IMR-90 (cell line): ENCODE measurements around the gene GK. TPM values are rescaled to one million over a fixed set of nuclear protein-coding genes. Genes with fewer than 3 reads are reported as not detected.
A peak's percentile ranks its signal among the peaks of the same experiment; 100 is the strongest.

Source experiments
- ATAC-seq: fragments of 200-7000 bp; cut with Tn5 transposase; 2 replicates; pipeline ENCODE4 v1.9.1; 2020; ENCODE audit warnings: low read depth, mild to moderate bottlenecking, moderate library complexity
- BruUV-seq: library from RNA; stranded (reverse); fragments of 400-500 nt; replicated peaks from 2 replicates; lab custom pipeline; 2021; lab: Mats Ljungman, UMichigan
- CTCF ChIA-PET: fragments of 300-600 bp; formaldehyde crosslinking; extraction: SDS; loops from one replicate; lab custom pipeline; 2021; ENCODE audit warnings: antibody characterized with exemption; lab: Yijun Ruan, JAX
- POLR2A ChIA-PET: fragments of 300-600 bp; sonication (Branson Sonifier 250); formaldehyde crosslinking; loops from one replicate; lab custom pipeline; 2022; ENCODE audit warnings: antibody characterized with exemption; ENCODE audit not compliant: unreplicated experiment; lab: Charles Lee
- DNase-seq: peaks from one replicate; pipeline ENCODE4 v3.0.0; 2013
- H2AFZ ChIP-seq: replicated peaks from 2 replicates; pipeline ENCODE3; 2013; ENCODE audit warnings: low read length, mild to moderate bottlenecking; ENCODE audit not compliant: poor library complexity
- H2AK5ac ChIP-seq: 2 replicates; pipeline ENCODE4 v1.6.1; 2013; ENCODE audit warnings: low read depth, low read length, inconsistent platforms
- H2AK9ac ChIP-seq: replicated peaks from 2 replicates; pipeline ENCODE3; 2013; ENCODE audit warnings: mild to moderate bottlenecking, low read depth, low read length, moderate library complexity; ENCODE audit not compliant: poor library complexity
- H2BK120ac ChIP-seq: 2 replicates; pipeline ENCODE4 v1.6.1; 2013; ENCODE audit warnings: low read depth, low read length, inconsistent platforms
- H2BK15ac ChIP-seq: 3 replicates; pipeline ENCODE4 v1.6.1; 2013; ENCODE audit warnings: low read depth, low read length, inconsistent platforms
- H2BK20ac ChIP-seq: 2 replicates; pipeline ENCODE4 v1.6.1; 2013; ENCODE audit warnings: low read depth, mild to moderate bottlenecking, inconsistent platforms, low read length, moderate library complexity
- H2BK5ac ChIP-seq: 2 replicates; pipeline ENCODE4 v1.6.1; 2013; ENCODE audit warnings: mild to moderate bottlenecking, low read depth, low read length, inconsistent platforms; ENCODE audit not compliant: poor library complexity, severe bottlenecking
- H3K14ac ChIP-seq: replicated peaks from 2 replicates; pipeline ENCODE4 v1.6.1; 2013; ENCODE audit warnings: low read depth, low read length, inconsistent platforms
- H3K18ac ChIP-seq: 2 replicates; pipeline ENCODE4 v1.6.1; 2013; ENCODE audit warnings: low read depth, low read length, control low read depth
- H3K23ac ChIP-seq: 2 replicates; pipeline ENCODE4 v1.6.1; 2013; ENCODE audit warnings: low read depth, low read length, inconsistent platforms
- H3K27ac ChIP-seq: 2 replicates; pipeline ENCODE4 v1.5.1; 2013; ENCODE audit warnings: mild to moderate bottlenecking, control low read depth, low read length; ENCODE audit not compliant: insufficient read depth
- H3K27me3 ChIP-seq: 2 replicates; pipeline ENCODE4 v1.6.1; 2013; ENCODE audit warnings: low read length; ENCODE audit not compliant: control insufficient read depth, insufficient read depth
- H3K36me3 ChIP-seq: 2 replicates; pipeline ENCODE4 v1.6.1; 2013; ENCODE audit warnings: low read length, mixed read lengths; ENCODE audit not compliant: control insufficient read depth, insufficient read depth
- H3K4ac ChIP-seq: 2 replicates; pipeline ENCODE4 v1.6.1; 2013; ENCODE audit warnings: low read depth, low read length, inconsistent platforms
- H3K4me1 ChIP-seq: 2 replicates; pipeline ENCODE4 v1.6.1; 2013; ENCODE audit warnings: low read length, mixed read lengths; ENCODE audit not compliant: control insufficient read depth, insufficient read depth
- H3K4me2 ChIP-seq: 2 replicates; pipeline ENCODE4 v1.6.1; 2013; ENCODE audit warnings: low read depth, mild to moderate bottlenecking, control low read depth, low read length, moderate library complexity
- H3K4me3 ChIP-seq: 2 replicates; pipeline ENCODE4 v1.5.1; 2013; ENCODE audit warnings: low read depth, mild to moderate bottlenecking, control low read depth, low read length, moderate library complexity; ENCODE audit not compliant: insufficient read depth
- H3K56ac ChIP-seq: 2 replicates; pipeline ENCODE4 v1.6.1; 2013; ENCODE audit warnings: low read length, inconsistent platforms; ENCODE audit not compliant: insufficient read depth; ENCODE audit errors: extremely low read depth
- H3K79me1 ChIP-seq, 2 experiments: 2 replicates each; pipeline ENCODE4 v1.6.1; 2013; ENCODE audit warnings: low read length in 2 of 2, inconsistent platforms in 1 of 2, low read depth in 1 of 2
- H3K9ac ChIP-seq: 2 replicates; pipeline ENCODE4 v1.6.1; 2013; ENCODE audit warnings: low read depth, low read length, control low read depth
- H3K9me1 ChIP-seq: 2 replicates; pipeline ENCODE4 v1.6.1; 2013; ENCODE audit warnings: low read length, inconsistent platforms; ENCODE audit not compliant: insufficient read depth
- H3K9me3 ChIP-seq: 2 replicates; pipeline ENCODE4 v1.6.1; 2013; ENCODE audit warnings: low read length; ENCODE audit not compliant: control insufficient read depth, insufficient read depth
- H4K20me1 ChIP-seq: 2 replicates; pipeline ENCODE4 v1.6.1; 2013; ENCODE audit warnings: low read length, inconsistent platforms; ENCODE audit not compliant: insufficient read depth
- H4K5ac ChIP-seq: 2 replicates; pipeline ENCODE4 v1.6.1; 2013; ENCODE audit warnings: mild to moderate bottlenecking, low read depth, low read length, control low read depth
- H4K8ac ChIP-seq, 2 experiments: 2 replicates each; pipeline ENCODE4 v1.6.1; 2013; ENCODE audit warnings: low read depth in 2 of 2, low read length in 2 of 2, control low read depth in 1 of 2, inconsistent platforms in 1 of 2
- H4K91ac ChIP-seq: 2 replicates; pipeline ENCODE4 v1.6.1; 2013; ENCODE audit warnings: low read depth, low read length, inconsistent platforms; ENCODE audit not compliant: insufficient read depth
- BHLHE40 ChIP-seq: fragments of 150-350 bp; IDR thresholded peaks from 2 replicates; pipeline ENCODE4 v1.6.1; 2016; ENCODE audit warnings: mild to moderate bottlenecking, low read depth, low read length
- CHD1 ChIP-seq: IDR thresholded peaks from 2 replicates; pipeline ENCODE4 v1.6.1; 2012; ENCODE audit warnings: low read depth, low read length, improper control_type of control experiment
- CTCF ChIP-seq: conservative IDR thresholded peaks from 2 replicates; pipeline ENCODE4 v1.5.1; 2012; ENCODE audit warnings: mild to moderate bottlenecking, low read depth, low read length, improper control_type of control experiment
- ELK1 ChIP-seq: fragments of 150-350 bp; IDR thresholded peaks from 2 replicates; pipeline ENCODE4 v1.6.1; 2016; ENCODE audit warnings: low read depth, mild to moderate bottlenecking, low read length, moderate library complexity, borderline replicate concordance
- FOS ChIP-seq: fragments of 150-350 bp; IDR thresholded peaks from 2 replicates; pipeline ENCODE4 v1.6.1; 2016; ENCODE audit warnings: low read depth, low read length
- MAFK ChIP-seq: IDR thresholded peaks from 2 replicates; pipeline ENCODE4 v1.6.1; 2012; ENCODE audit warnings: low read depth, low read length, improper control_type of control experiment
- MAZ ChIP-seq: IDR thresholded peaks from 2 replicates; pipeline ENCODE4 v1.6.1; 2012; ENCODE audit warnings: low read depth, mild to moderate bottlenecking, low read length, improper control_type of control experiment, moderate library complexity, borderline replicate concordance
- MXI1 ChIP-seq: IDR thresholded peaks from 2 replicates; pipeline ENCODE4 v1.6.1; 2012; ENCODE audit warnings: low read depth, mild to moderate bottlenecking, low read length, moderate library complexity, borderline replicate concordance
- NFE2L2 ChIP-seq: fragments of 150-350 bp; IDR thresholded peaks from 2 replicates; pipeline ENCODE4 v1.6.1; 2016; ENCODE audit warnings: low read depth, mild to moderate bottlenecking, low read length
- POLR2A ChIP-seq: IDR thresholded peaks from 2 replicates; pipeline ENCODE4 v1.6.1; 2012; ENCODE audit warnings: mild to moderate bottlenecking, low read depth, low read length
- RAD21 ChIP-seq: IDR thresholded peaks from 2 replicates; pipeline ENCODE4 v1.6.1; 2012; ENCODE audit warnings: low read length, improper control_type of control experiment
- RCOR1 ChIP-seq: IDR thresholded peaks from 2 replicates; pipeline ENCODE4 v1.6.1; 2012; ENCODE audit warnings: mild to moderate bottlenecking, low read length, improper control_type of control experiment; ENCODE audit not compliant: insufficient replicate concordance
- RFX5 ChIP-seq: IDR thresholded peaks from 2 replicates; pipeline ENCODE4 v1.8.0; 2012; ENCODE audit warnings: low read depth, mild to moderate bottlenecking, low read length, moderate library complexity
- SMC3 ChIP-seq: fragments of 150-350 bp; IDR thresholded peaks from 2 replicates; pipeline ENCODE4 v1.6.1; 2016; ENCODE audit warnings: low read depth, mild to moderate bottlenecking, antibody characterized with exemption, low read length, moderate library complexity
- USF2 ChIP-seq: fragments of 150-350 bp; IDR thresholded peaks from 2 replicates; pipeline ENCODE4 v1.6.1; 2017; ENCODE audit warnings: mild to moderate bottlenecking, antibody characterized with exemption, low read length, low read depth
- WGBS, 2 experiments: methylation state at CpG; one replicate each; pipeline versions ENCODE4 v1.1.5 to v1.1.7; 2013; ENCODE audit warnings: missing lambda C conversion rate in 2 of 2; ENCODE audit not compliant: insufficient read length in 1 of 2; ENCODE audit errors: extremely low coverage in 2 of 2; 5-methylcytosine and 5-hydroxymethylcytosine counted together
- dilution Hi-C: fragments of 300-500 bp; cut with HindIII; formaldehyde crosslinking; loops from one replicate; pipeline ENCODE4 v1.14.3; 2018; ENCODE audit warnings: low sequenced_read_pairs; ENCODE audit not compliant: unreplicated experiment
- in situ Hi-C: fragments of 300-500 bp; cut with MboI; formaldehyde crosslinking; loops from 3 replicates; pipeline ENCODE4 v1.14.3; 2019; ENCODE audit warnings: low sequenced_read_pairs, inconsistent platforms, mixed read lengths
- intact Hi-C: fragments of 100-400 bp; cut with micrococcal nuclease; formaldehyde crosslinking; loops from 2 replicates; pipeline ENCODE4 v1.10.0; 2022
- polyA plus RNA-seq, 3 experiments: library from polyadenylated mRNA; depleted of rRNA; stranded (reverse); fragments of >200 nt; gene quantifications; 2 replicates each; pipeline ENCODE4 v1.2.3, GENCODE V29; 2012; ENCODE audit warnings: low replicate concordance in 1 of 3
- total RNA-seq: library from RNA; depleted of rRNA; stranded (reverse); fragments of >200 nt; gene quantifications from 2 replicates; pipeline ENCODE4 v1.2.3, GENCODE V29; 2012

GK gene
- total and polyA plus RNA-seq, 2 of the 4 experiments (the other 2 are of a cell fraction) = 7.6 to 9.3 TPM

- no TSS peak for BruUV-seq
- H3K27ac ChIP-seq = no peak overlapping the region
- no peak overlapping the region for H3K23ac ChIP-seq
- H3K9ac ChIP-seq = no peak overlapping the region
- peak overlapping the region; percentile 20; the same call in 1 of the 2 replicates for H2BK20ac ChIP-seq
- H3K56ac ChIP-seq = no peak overlapping the region
- H2AFZ ChIP-seq = no peak overlapping the region
- no peak overlapping the region for H2BK5ac ChIP-seq
- H3K9me3 ChIP-seq = no peaks in the 10 kb centered on the region
- ChIA-PET POLR2A (no interaction called here), CTCF (no interaction called here)
- no peaks in the 10 kb centered on the region for H3K4me1 ChIP-seq
- peak overlapping the region; percentile 18 for H4K91ac ChIP-seq
- dilution Hi-C loops = no loop called here
- H2AK5ac ChIP-seq = no peak overlapping the region; the same call in 1 of the 2 replicates
- H3K9me1 ChIP-seq = no peaks in the 10 kb centered on the region
- no peak overlapping the region for H2AK9ac ChIP-seq
- H3K4ac ChIP-seq = peak overlapping the region; percentile 10; the same call in 1 of the 2 replicates
- DNase-seq (no peak), ATAC-seq (no peak)
- in situ Hi-C loops = no loop called here
- H3K27me3 ChIP-seq = no peaks in the 10 kb centered on the region
- H3K14ac ChIP-seq = no peak overlapping the region
- no peak for TF ChIP-seq RAD21
- TF ChIP-seq USF2 = no peak
- TF ChIP-seq RFX5 = no peak
- no peak for TF ChIP-seq MAFK
- TF ChIP-seq MXI1 = no peak
- TF ChIP-seq CHD1 = no peak
- no peak for TF ChIP-seq MAZ
- TF ChIP-seq NFE2L2 = no peak
- no peak for TF ChIP-seq RCOR1
- TF ChIP-seq ELK1 = no peak
- TF ChIP-seq CTCF = no peak
- no peak for TF ChIP-seq FOS
- TF ChIP-seq POLR2A = no peak
- TF ChIP-seq BHLHE40 = no peak
- no peak for TF ChIP-seq SMC3
- H2BK120ac ChIP-seq = peak overlapping the region; percentile 34; the same call in 1 of the 2 replicates
- intact Hi-C loops = no loop called here
- no peaks in the 10 kb centered on the region for H4K20me1 ChIP-seq
- H4K5ac ChIP-seq = no peak overlapping the region
- H3K36me3 ChIP-seq = no peaks in the 10 kb centered on the region
- H3K4me2 ChIP-seq = no peak overlapping the region
- H4K8ac ChIP-seq = peak overlapping the region in 1 of 2 experiments; percentile 19; a peak in 1 of 4 replicates
- no peaks in the 10 kb centered on the region for H3K79me1 ChIP-seq
- WGBS, 2 experiments = no CpG with 5 or more reads among the region's 3 CpGs
- H2BK15ac ChIP-seq = no peak overlapping the region
- no peak overlapping the region for H3K4me3 ChIP-seq
- H3K18ac ChIP-seq = 0 out of 2 replicates have a peak overlapping the region, but pooled peaks have one; percentile 77
Measured at GRCh38 chrX:30642642-30643041, 10.6 kb upstream of the GK start.
